Measurements from ENCODE around the gene REPS2. TPM values are rescaled to one million over a fixed set of nuclear protein-coding genes. Genes with fewer than 3 reads are reported as not detected.

Gene REPS2
- total RNA-seq, 1 experiment from 2014 or later = 0.04 TPM

DNA sequence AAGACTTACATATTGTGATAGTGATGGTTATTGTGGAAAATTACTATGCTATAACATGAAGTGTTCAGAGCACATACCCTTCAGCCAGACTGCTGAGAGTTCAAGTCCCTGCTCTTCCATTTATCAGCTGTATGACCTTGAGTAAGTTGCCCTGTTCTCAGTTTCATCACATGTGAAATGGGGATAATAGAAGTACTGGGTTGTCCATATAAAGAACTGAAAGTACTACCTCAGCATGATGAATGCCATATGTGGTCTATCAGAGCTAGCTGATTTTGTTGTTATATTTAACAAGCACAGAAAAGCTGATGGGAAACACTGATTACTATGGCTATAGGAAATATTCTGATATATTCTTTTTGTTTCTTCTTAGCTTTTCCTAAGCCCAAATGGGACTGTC lies 115.6 kb downstream of the REPS2 start:
- DNase-seq (ENCODE audit: low spot score) = no peak
- peaks cover 18% of the 10 kb centered on the region for H3K27me3 ChIP-seq (replicated peaks; ENCODE audit: insufficient read depth, low read depth, low read length, poor library complexity)
- no peak overlapping the region for H3K4me3 ChIP-seq (ENCODE audit: low read depth, low read length, poor library complexity, severe bottlenecking)
- TF ChIP-seq, protein P1, sequence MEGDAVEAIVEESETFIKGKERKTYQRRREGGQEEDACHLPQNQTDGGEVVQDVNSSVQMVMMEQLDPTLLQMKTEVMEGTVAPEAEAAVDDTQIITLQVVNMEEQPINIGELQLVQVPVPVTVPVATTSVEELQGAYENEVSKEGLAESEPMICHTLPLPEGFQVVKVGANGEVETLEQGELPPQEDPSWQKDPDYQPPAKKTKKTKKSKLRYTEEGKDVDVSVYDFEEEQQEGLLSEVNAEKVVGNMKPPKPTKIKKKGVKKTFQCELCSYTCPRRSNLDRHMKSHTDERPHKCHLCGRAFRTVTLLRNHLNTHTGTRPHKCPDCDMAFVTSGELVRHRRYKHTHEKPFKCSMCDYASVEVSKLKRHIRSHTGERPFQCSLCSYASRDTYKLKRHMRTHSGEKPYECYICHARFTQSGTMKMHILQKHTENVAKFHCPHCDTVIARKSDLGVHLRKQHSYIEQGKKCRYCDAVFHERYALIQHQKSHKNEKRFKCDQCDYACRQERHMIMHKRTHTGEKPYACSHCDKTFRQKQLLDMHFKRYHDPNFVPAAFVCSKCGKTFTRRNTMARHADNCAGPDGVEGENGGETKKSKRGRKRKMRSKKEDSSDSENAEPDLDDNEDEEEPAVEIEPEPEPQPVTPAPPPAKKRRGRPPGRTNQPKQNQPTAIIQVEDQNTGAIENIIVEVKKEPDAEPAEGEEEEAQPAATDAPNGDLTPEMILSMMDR (conservative IDR thresholded peaks at IDR 0.05; ENCODE audit: low read depth, low read length) = no peak
- TF ChIP-seq EZH2 (IDR thresholded peaks at IDR 0.05; ENCODE audit: borderline replicate concordance, low read depth, low read length, poor library complexity, severe bottlenecking) = no peak
- ChIA-PET CTCF (no interaction called here), POLR2A (ENCODE audit: low non-redundant PET) (no interaction called here)
- no peaks in the 10 kb centered on the region for H3K4me1 ChIP-seq (ENCODE audit: insufficient read depth, low read length, poor library complexity, severe bottlenecking)
- BruUV-seq (replicated peaks) = no TSS peak
- H3K36me3 ChIP-seq (ENCODE audit: insufficient read depth, low read length, poor library complexity, severe bottlenecking) = no peaks in the 10 kb centered on the region
- no peaks in the 10 kb centered on the region for H3K9me3 ChIP-seq (ENCODE audit: low read depth, low read length, poor library complexity, severe bottlenecking)
- no peak overlapping the region for H3K27ac ChIP-seq (ENCODE audit: low read depth, low read length, poor library complexity, severe bottlenecking)
- intact Hi-C loops (cut with micrococcal nuclease; ENCODE audit: unreplicated experiment) = no loop called here

DNA sequence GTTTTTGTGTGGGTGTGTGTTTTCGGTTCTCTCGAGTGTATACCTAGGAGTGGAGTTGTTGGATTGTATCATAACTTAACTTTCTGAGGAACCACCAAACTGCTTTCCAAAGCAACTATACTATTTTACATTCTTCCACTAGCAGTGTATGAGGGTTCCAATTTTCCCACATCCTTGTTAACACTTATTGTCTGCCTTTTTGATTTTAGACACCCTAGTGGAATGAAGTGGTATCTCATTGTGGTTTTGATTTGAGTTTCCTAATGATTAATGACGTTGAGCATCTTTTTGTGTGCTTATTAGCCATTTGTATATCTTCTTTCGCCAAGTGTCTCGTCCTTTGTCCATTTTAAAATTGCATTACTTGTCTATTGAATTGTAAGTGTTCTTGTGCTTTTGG lies 118.6 kb downstream of the REPS2 start:
- H3K36me3 ChIP-seq (ENCODE audit: insufficient read depth, low read length, poor library complexity, severe bottlenecking) = no peaks in the 10 kb centered on the region
- H3K27me3 ChIP-seq (replicated peaks; ENCODE audit: insufficient read depth, low read depth, low read length, poor library complexity) = peaks cover 28% of the 10 kb centered on the region
- CTCF ChIA-PET = no interaction called here
- BruUV-seq (replicated peaks) = no TSS peak
- no peaks in the 10 kb centered on the region for H3K9me3 ChIP-seq (ENCODE audit: low read depth, low read length, poor library complexity, severe bottlenecking)
- intact Hi-C loops (cut with micrococcal nuclease; ENCODE audit: unreplicated experiment) = no loop called here
- DNase-seq (ENCODE audit: low spot score) = no peak
- no peak overlapping the region for H3K27ac ChIP-seq (ENCODE audit: low read depth, low read length, poor library complexity, severe bottlenecking)
- no peak overlapping the region for H3K4me3 ChIP-seq (ENCODE audit: low read depth, low read length, poor library complexity, severe bottlenecking)
- POLR2A ChIA-PET (ENCODE audit: low non-redundant PET) = no interaction called here
- TF ChIP-seq, protein P1 (conservative IDR thresholded peaks at IDR 0.05; ENCODE audit: low read depth, low read length) = no peak; the same call in 1 of the 2 replicates
- TF ChIP-seq EZH2 (IDR thresholded peaks at IDR 0.05; ENCODE audit: borderline replicate concordance, low read depth, low read length, poor library complexity, severe bottlenecking) = no peak
- no peaks in the 10 kb centered on the region for H3K4me1 ChIP-seq (ENCODE audit: insufficient read depth, low read length, poor library complexity, severe bottlenecking)

DNA sequence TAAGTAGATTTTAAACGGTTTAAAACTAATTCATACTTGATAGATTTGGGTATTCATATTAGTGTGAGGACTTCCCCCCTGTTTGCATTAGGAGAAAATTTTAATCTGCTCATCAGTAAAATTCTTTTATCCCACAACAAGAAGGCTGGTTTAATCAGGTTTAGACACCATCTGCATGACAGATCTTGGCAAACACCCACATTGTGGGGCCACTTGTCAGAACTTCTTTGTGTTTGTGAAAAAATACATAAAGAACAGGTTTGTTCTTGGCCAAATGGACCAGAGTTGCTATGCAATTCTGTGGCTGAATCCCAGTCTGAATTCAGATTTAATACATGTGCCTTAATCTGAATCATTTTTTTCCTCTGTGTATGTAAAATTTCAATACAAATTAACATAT lies 121.1 kb downstream of the REPS2 start:
- no peak overlapping the region for H3K4me3 ChIP-seq (ENCODE audit: low read depth, low read length, poor library complexity, severe bottlenecking)
- H3K4me1 ChIP-seq (ENCODE audit: insufficient read depth, low read length, poor library complexity, severe bottlenecking) = no peaks in the 10 kb centered on the region
- no peak overlapping the region for H3K27ac ChIP-seq (ENCODE audit: low read depth, low read length, poor library complexity, severe bottlenecking)
- H3K9me3 ChIP-seq (ENCODE audit: low read depth, low read length, poor library complexity, severe bottlenecking) = no peaks in the 10 kb centered on the region
- ChIA-PET CTCF (no interaction called here), POLR2A (ENCODE audit: low non-redundant PET) (no interaction called here)
- intact Hi-C loops (cut with micrococcal nuclease; ENCODE audit: unreplicated experiment) = no loop called here
- no peak for DNase-seq (ENCODE audit: low spot score)
- TF ChIP-seq, protein P1 (conservative IDR thresholded peaks at IDR 0.05; ENCODE audit: low read depth, low read length) = no peak
- TF ChIP-seq EZH2 (IDR thresholded peaks at IDR 0.05; ENCODE audit: borderline replicate concordance, low read depth, low read length, poor library complexity, severe bottlenecking) = no peak
- no TSS peak for BruUV-seq (replicated peaks)
- H3K27me3 ChIP-seq (replicated peaks; ENCODE audit: insufficient read depth, low read depth, low read length, poor library complexity) = peaks cover 35% of the 10 kb centered on the region
- no peaks in the 10 kb centered on the region for H3K36me3 ChIP-seq (ENCODE audit: insufficient read depth, low read length, poor library complexity, severe bottlenecking)

Measured in A673 (cell line).